ENCODE results near the gene SENP2. TPM values are rescaled to one million over a fixed set of nuclear protein-coding genes. Genes with fewer than 3 reads are reported as not detected.

SENP2 gene
- total RNA-seq, 2 experiments from 2014 or later = 23.2 to 24.6 TPM

Other genes with a start within 250 kb of the SENP2 start
- 10 to 100 TPM; 14.3 to 17.6 TPM for gene MAP3K13, start 223.2 kb upstream of the SENP2 start, total RNA-seq
- gene TMEM41A, start 87.3 kb upstream of the SENP2 start, total RNA-seq = 10 to 100 TPM; 19.6 to 21.6 TPM
- gene LIPH, start 33.7 kb upstream of the SENP2 start, total RNA-seq = not detected
- under 1 TPM; 0.54 to 0.55 TPM for gene IGF2BP2, start 238.7 kb downstream of the SENP2 start, total RNA-seq